IPS-11a (cell line): ENCODE results near the gene LYST.

Experiments used
- H3K4me3 ChIP-seq: one replicate; pipeline ENCODE4 v1.5.1; 2013; ENCODE audit warnings: low read depth, low read length, control low read depth

Gene LYST

DNA sequence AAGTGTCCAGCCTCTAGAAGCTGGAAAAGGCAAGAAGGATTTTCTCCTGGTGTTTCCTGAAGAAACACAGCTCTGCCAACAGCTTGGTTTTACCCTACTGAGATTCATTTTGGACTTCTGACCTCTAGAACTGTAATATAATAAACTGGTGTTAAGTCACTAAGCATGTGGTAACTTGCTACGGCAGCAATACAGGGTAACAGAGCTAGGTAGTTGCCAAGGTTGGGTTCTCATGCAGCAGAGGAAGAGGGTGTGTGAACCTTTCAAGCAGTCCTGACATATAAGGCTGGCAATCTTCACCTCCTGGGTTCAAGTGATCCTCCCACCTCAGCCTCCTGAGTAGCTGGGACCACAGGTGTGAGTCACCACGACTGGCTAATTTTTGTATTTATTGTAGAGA lies 253.1 kb downstream of the LYST start:
- no peak overlapping the region for H3K4me3 ChIP-seq

DNA sequence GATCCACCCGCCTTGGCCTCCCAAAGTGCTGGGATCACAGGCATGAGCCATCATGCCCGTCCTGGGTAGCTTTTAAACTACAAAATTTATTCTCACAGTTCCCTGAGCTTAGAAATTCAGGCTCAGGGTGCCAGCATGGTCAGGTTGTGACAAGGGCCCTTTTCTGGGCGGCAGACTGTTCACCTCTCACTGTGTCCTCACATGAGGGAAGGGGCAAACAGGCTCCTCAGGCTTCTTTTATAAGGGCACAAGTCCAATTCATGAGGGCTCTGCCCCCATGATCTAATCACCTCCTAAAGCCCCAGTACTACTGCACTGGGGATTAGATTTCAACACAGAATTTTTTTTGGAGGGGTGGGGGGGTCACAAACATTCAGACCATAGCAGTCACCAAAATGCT lies 253.9 kb downstream of the LYST start:
- H3K4me3 ChIP-seq: no peak overlapping the region
